ENCODE measurements around the gene CD276. TPM values are rescaled to one million over a fixed set of nuclear protein-coding genes. Genes with fewer than 3 reads are reported as not detected.
A peak's percentile ranks its signal among the peaks of the same experiment; 100 is the strongest.
"Not testable (repeated sequence)": the region's sequence is repeated elsewhere in the genome, so short reads cannot be mapped to it uniquely, and the experiment has no call there.

Gene CD276
- total RNA-seq (10 to 100 TPM; 39.5 to 72.8 (median 44.0) TPM), polyA plus RNA-seq (35.4 TPM)
- long read RNA-seq, donor 1, transcript CD276-202 (10 exons, 3,469 nt), result major isoform, 23 of 55 reads
- long read RNA-seq, donor 1, partial matches to known transcripts, result 17 of 55 reads
- long read RNA-seq, donor 1, other reads (novel, unspliced or antisense), result 14 of 55 reads
- long read RNA-seq, donor 2, transcript CD276-202 (10 exons, 3,469 nt), result major isoform, 28 of 36 reads
- long read RNA-seq, donor 2, partial matches to known transcripts, result 3 of 36 reads
- long read RNA-seq, donor 2, other reads (novel, unspliced or antisense), result 5 of 36 reads
- long read RNA-seq, donor 3, transcript CD276-202 (10 exons, 3,469 nt), result major isoform, 41 of 110 reads
- long read RNA-seq, donor 3, partial matches to known transcripts, result 40 of 110 reads
- long read RNA-seq, donor 3, other reads (novel, unspliced or antisense), result 26 of 110 reads
- long read RNA-seq, donor 4, transcript CD276-202 (10 exons, 3,469 nt), result major isoform, 32 of 47 reads
- long read RNA-seq, donor 4, partial matches to known transcripts, result 8 of 47 reads
- long read RNA-seq, donor 4, other reads (novel, unspliced or antisense), result 5 of 47 reads

GRCh38 chr15:73683777-73684580, at the start of gene CD276:
Gene CD276, plus strand, starts transcription at chr15:73684383. Its CDS starts 15,257 bp downstream, at chr15:73699640.
- ATAC-seq (peak; percentile 88 to 91), DNase-seq (peak; percentile 86 to 94 (median 92))
- peak within 1 kb of the TSS; percentile 98 for H3K4me3 ChIP-seq (ENCODE audit: low read length)
- intact Hi-C loops (cut with DNase I), result loop anchor here in 1 of 4 donors (10.0 kb wide), 1 partner anchor 49 kb away; the partner anchor contains the start of gene NPTN
- H3K27ac ChIP-seq (ENCODE audit: low read length), result peak within 1 kb of the TSS; percentile 84
- no peaks in the 10 kb centered on the region for H3K9me3 ChIP-seq (ENCODE audit: control insufficient read depth, low read length)
- H3K27me3 ChIP-seq (ENCODE audit: control insufficient read depth, insufficient read depth), result no peaks in the 10 kb centered on the region
- peaks cover 22% of the 10 kb centered on the region for H3K4me1 ChIP-seq (ENCODE audit: control insufficient read depth, insufficient read depth, low read length)
- WGBS, result under 1% methylated on average over 69 of the region's 69 CpGs

GRCh38 chr15:73637527-73637926, 46.7 kb upstream of the CD276 start:
- peaks cover 5% of the 10 kb centered on the region for H3K4me1 ChIP-seq (ENCODE audit: control insufficient read depth, insufficient read depth, low read length)
- H3K9me3 ChIP-seq (ENCODE audit: control insufficient read depth, low read length), result peaks cover 3% of the 10 kb centered on the region
- H3K4me3 ChIP-seq (ENCODE audit: low read length), result no peak overlapping the region
- no peak overlapping the region for H3K27ac ChIP-seq (ENCODE audit: low read length)
- DNase-seq (no peak), ATAC-seq (no peak)
- intact Hi-C loops (cut with DNase I), result loop anchor here (5.0 to 10.0 kb wide), 5 partner anchors 47 to 333 kb away; partner anchors contain the start of gene CD276 (in 1 of the 4)
- H3K27me3 ChIP-seq (ENCODE audit: control insufficient read depth, insufficient read depth), result no peaks in the 10 kb centered on the region
- WGBS, result 45% methylated on average over 2 of the region's 2 CpGs

- not testable (repeated sequence) for H3K4me3 ChIP-seq (ENCODE audit: low read length); H3K4me1 ChIP-seq (ENCODE audit: control insufficient read depth, insufficient read depth, low read length); H3K27me3 ChIP-seq (ENCODE audit: control insufficient read depth, insufficient read depth); H3K27ac ChIP-seq (ENCODE audit: low read length); ATAC-seq; DNase-seq; H3K9me3 ChIP-seq (ENCODE audit: control insufficient read depth, low read length)
- intact Hi-C loops (cut with DNase I), result loop anchor here (5.0 to 10.0 kb wide), 5 partner anchors 45 to 335 kb away; partner anchors contain the start of gene CD276 (in 1 of the 4)
- WGBS, result 75% methylated on average over 5 of the region's 5 CpGs
These were observed 44.7 kb upstream of the CD276 start for GRCh38 chr15:73639464-73639863.

- DNase-seq, result no peak
- H3K27me3 ChIP-seq (ENCODE audit: control insufficient read depth, insufficient read depth), result no peaks in the 10 kb centered on the region
- no peak overlapping the region for H3K27ac ChIP-seq (ENCODE audit: low read length)
- no peaks in the 10 kb centered on the region for H3K9me3 ChIP-seq (ENCODE audit: control insufficient read depth, low read length)
- H3K4me1 ChIP-seq (ENCODE audit: control insufficient read depth, insufficient read depth, low read length), result no peaks in the 10 kb centered on the region
- intact Hi-C loops (cut with DNase I), result loop anchor here in 1 of 4 donors (10.0 kb wide), 1 partner anchor 47 kb away; no protein-coding TSS in a partner anchor
- 76% methylated on average over 6 of the region's 6 CpGs for WGBS
- no peak for ATAC-seq
- H3K4me3 ChIP-seq (ENCODE audit: low read length), result no peak overlapping the region
These were observed 36.7 kb upstream of the CD276 start for GRCh38 chr15:73647259-73648013.

GRCh38 chr15:73648014-73648295, 36.2 kb upstream of the CD276 start:
- WGBS, result 81% methylated on average over 2 of the region's 2 CpGs
- H3K9me3 ChIP-seq (ENCODE audit: control insufficient read depth, low read length), result no peaks in the 10 kb centered on the region

GRCh38 chr15:73650416-73651126, 33.6 kb upstream of the CD276 start:
- ATAC-seq, result no peak
- H3K27me3 ChIP-seq (ENCODE audit: control insufficient read depth, insufficient read depth), result no peaks in the 10 kb centered on the region
- 64% methylated on average over 3 of the region's 3 CpGs for WGBS
- no peak overlapping the region for H3K4me3 ChIP-seq (ENCODE audit: low read length)
- intact Hi-C loops (cut with DNase I), result no loop called here
- no peaks in the 10 kb centered on the region for H3K4me1 ChIP-seq (ENCODE audit: control insufficient read depth, insufficient read depth, low read length)
- no peak overlapping the region for H3K27ac ChIP-seq (ENCODE audit: low read length)
- H3K9me3 ChIP-seq (ENCODE audit: control insufficient read depth, low read length), result no peaks in the 10 kb centered on the region
- DNase-seq, result no peak

More at GRCh38 chr15:73648014-73648295, 36.2 kb upstream of the CD276 start:
- no peak for ATAC-seq
- Histone ChIP-seq H3K27ac (ENCODE audit: low read length) (no peak overlapping the region), H3K4me3 (ENCODE audit: low read length) (no peak overlapping the region), H3K27me3 (ENCODE audit: control insufficient read depth, insufficient read depth) (no peaks in the 10 kb centered on the region), H3K4me1 (ENCODE audit: control insufficient read depth, insufficient read depth, low read length) (no peaks in the 10 kb centered on the region)
- intact Hi-C loops (cut with DNase I), result loop anchor here in 1 of 4 donors (10.0 kb wide), 1 partner anchor 47 kb away; no protein-coding TSS in a partner anchor
- no peak for DNase-seq

GRCh38 chr15:73654659-73655058, 29.5 kb upstream of the CD276 start:
- no peak for DNase-seq
- Histone ChIP-seq H3K4me1 (ENCODE audit: control insufficient read depth, insufficient read depth, low read length) (no peaks in the 10 kb centered on the region), H3K27me3 (ENCODE audit: control insufficient read depth, insufficient read depth) (no peaks in the 10 kb centered on the region), H3K27ac (ENCODE audit: low read length) (no peak overlapping the region), H3K4me3 (ENCODE audit: low read length) (no peak overlapping the region), H3K9me3 (ENCODE audit: control insufficient read depth, low read length) (no peaks in the 10 kb centered on the region)
- ATAC-seq, result no peak
- intact Hi-C loops (cut with DNase I), result no loop called here
- WGBS, result 78% methylated on average over 3 of the region's 3 CpGs

GRCh38 chr15:73655724-73656123, 28.5 kb upstream of the CD276 start:
- intact Hi-C loops (cut with DNase I), result no loop called here
- H3K9me3 ChIP-seq (ENCODE audit: control insufficient read depth, low read length), result no peaks in the 10 kb centered on the region
- no peak for DNase-seq
- 45% methylated on average over 2 of the region's 2 CpGs for WGBS
- H3K27ac ChIP-seq (ENCODE audit: low read length), result no peak overlapping the region
- H3K4me3 ChIP-seq (ENCODE audit: low read length), result no peak overlapping the region
- no peak for ATAC-seq
- H3K4me1 ChIP-seq (ENCODE audit: control insufficient read depth, insufficient read depth, low read length), result no peaks in the 10 kb centered on the region
- no peaks in the 10 kb centered on the region for H3K27me3 ChIP-seq (ENCODE audit: control insufficient read depth, insufficient read depth)

- H3K4me3 ChIP-seq (ENCODE audit: low read length), result no peak overlapping the region
- ATAC-seq (no peak), DNase-seq (no peak)
- H3K4me1 ChIP-seq (ENCODE audit: control insufficient read depth, insufficient read depth, low read length), result no peaks in the 10 kb centered on the region
- no peaks in the 10 kb centered on the region for H3K9me3 ChIP-seq (ENCODE audit: control insufficient read depth, low read length)
- intact Hi-C loops (cut with DNase I), result no loop called here
- WGBS, result 86% methylated on average over 1 of the region's 1 CpG
- no peaks in the 10 kb centered on the region for H3K27me3 ChIP-seq (ENCODE audit: control insufficient read depth, insufficient read depth)
- H3K27ac ChIP-seq (ENCODE audit: low read length), result no peak overlapping the region
These were observed 25.5 kb upstream of the CD276 start for GRCh38 chr15:73658645-73659044.

- DNase-seq (no peak), ATAC-seq (no peak)
- H3K27me3 ChIP-seq (ENCODE audit: control insufficient read depth, insufficient read depth), result no peaks in the 10 kb centered on the region
- no peaks in the 10 kb centered on the region for H3K9me3 ChIP-seq (ENCODE audit: control insufficient read depth, low read length)
- no peak overlapping the region for H3K4me3 ChIP-seq (ENCODE audit: low read length)
- H3K4me1 ChIP-seq (ENCODE audit: control insufficient read depth, insufficient read depth, low read length), result no peaks in the 10 kb centered on the region
- intact Hi-C loops (cut with DNase I), result no loop called here
- H3K27ac ChIP-seq (ENCODE audit: low read length), result no peak overlapping the region
These were observed 23.7 kb upstream of the CD276 start for GRCh38 chr15:73660455-73660854.

Data from right cardiac atrium (tissue), 5 donors.